ACC112 (cell line): ENCODE results near the gene NXPH3.
"Not testable (repeated sequence)": the region's sequence is repeated elsewhere in the genome, so short reads cannot be mapped to it uniquely, and the experiment has no call there.

ENCODE experiments used
- H2AFZ ChIP-seq: fragments of 200-600 bp; sonication (generic); one replicate; pipeline ENCODE4 v1.6.0; 2017; ENCODE audit warnings: antibody characterized with exemption, low read length; ENCODE audit not compliant: unreplicated experiment
- H3K27ac ChIP-seq: fragments of 200-600 bp; sonication (generic); 2 replicates; pipeline ENCODE4 v1.5.1; 2014; ENCODE audit warnings: low read depth, mild to moderate bottlenecking, antibody characterized with exemption, low read length, moderate library complexity
- H3K27me3 ChIP-seq: fragments of 200-600 bp; sonication (generic); 2 replicates; pipeline ENCODE4 v1.6.1; 2014; ENCODE audit warnings: mild to moderate bottlenecking, antibody characterized with exemption, low read length, moderate library complexity, mixed read lengths; ENCODE audit not compliant: insufficient read depth
- H3K36me3 ChIP-seq: fragments of 200-600 bp; sonication (generic); 2 replicates; pipeline ENCODE4 v1.6.1; 2016; ENCODE audit warnings: mild to moderate bottlenecking, antibody characterized with exemption, low read length, moderate library complexity, mixed read lengths; ENCODE audit not compliant: insufficient read depth
- H3K4me1 ChIP-seq: fragments of 200-600 bp; sonication (generic); one replicate; pipeline ENCODE4 v1.6.1; 2016; ENCODE audit warnings: low read length, mixed read lengths; ENCODE audit not compliant: insufficient read depth, unreplicated experiment, control insufficient read depth
- H3K4me3 ChIP-seq: fragments of 200-600 bp; sonication (generic); 2 replicates; pipeline ENCODE4 v1.5.1; 2014; ENCODE audit warnings: mild to moderate bottlenecking, low read depth, low read length
- H3K79me2 ChIP-seq: fragments of 200-600 bp; sonication (generic); one replicate; pipeline ENCODE4 v1.6.0; 2016; ENCODE audit warnings: low read length; ENCODE audit not compliant: control insufficient read depth, unreplicated experiment, insufficient read depth

Gene NXPH3

GRCh38 chr17:49548506-49549310 is 27.0 kb upstream of the NXPH3 start:
- Histone ChIP-seq H3K36me3 (no peaks in the 10 kb centered on the region), H3K27me3 (no peaks in the 10 kb centered on the region), H2AFZ (no peak overlapping the region), H3K79me2 (no peaks in the 10 kb centered on the region), H3K27ac (no peak overlapping the region), H3K4me1 (no peaks in the 10 kb centered on the region), H3K4me3 (no peak overlapping the region)

GRCh38 chr17:49549311-49549605 is 26.4 kb upstream of the NXPH3 start:
- no peaks in the 10 kb centered on the region for H3K27me3 ChIP-seq
- H3K4me3 ChIP-seq: no peak overlapping the region
- H3K79me2 ChIP-seq: no peaks in the 10 kb centered on the region
- no peaks in the 10 kb centered on the region for H3K4me1 ChIP-seq
- H2AFZ ChIP-seq: no peak overlapping the region
- H3K27ac ChIP-seq: no peak overlapping the region
- no peaks in the 10 kb centered on the region for H3K36me3 ChIP-seq

GRCh38 chr17:49549691-49550678 is 25.7 kb upstream of the NXPH3 start:
- Histone ChIP-seq H3K27ac (no peak overlapping the region), H3K79me2 (no peaks in the 10 kb centered on the region), H3K27me3 (no peaks in the 10 kb centered on the region)

GRCh38 chr17:49550764-49551163 is 24.9 kb upstream of the NXPH3 start:
- H3K79me2 ChIP-seq, H3K4me3 ChIP-seq, H3K27ac ChIP-seq, H3K4me1 ChIP-seq, H2AFZ ChIP-seq, H3K36me3 ChIP-seq, H3K27me3 ChIP-seq: not testable (repeated sequence)

More at GRCh38 chr17:49549691-49550678, 25.7 kb upstream of the NXPH3 start:
- H3K4me3 ChIP-seq: no peak overlapping the region
- no peaks in the 10 kb centered on the region for H3K4me1 ChIP-seq
- no peak overlapping the region for H2AFZ ChIP-seq
- no peaks in the 10 kb centered on the region for H3K36me3 ChIP-seq

GRCh38 chr17:49551221-49552069 is 24.2 kb upstream of the NXPH3 start:
- Histone ChIP-seq H3K27me3 (no peaks in the 10 kb centered on the region), H3K79me2 (no peaks in the 10 kb centered on the region), H3K27ac (no peak overlapping the region), H3K4me1 (no peaks in the 10 kb centered on the region), H3K36me3 (no peaks in the 10 kb centered on the region), H3K4me3 (no peak overlapping the region), H2AFZ (no peak overlapping the region)

- Histone ChIP-seq H2AFZ (no peak overlapping the region), H3K4me1 (no peaks in the 10 kb centered on the region), H3K36me3 (no peaks in the 10 kb centered on the region), H3K79me2 (no peaks in the 10 kb centered on the region), H3K27me3 (no peaks in the 10 kb centered on the region), H3K4me3 (no peak overlapping the region), H3K27ac (no peak overlapping the region)
Measured at GRCh38 chr17:49552070-49552751, 23.5 kb upstream of the NXPH3 start.

- Histone ChIP-seq H3K27me3 (no peaks in the 10 kb centered on the region), H3K79me2 (no peaks in the 10 kb centered on the region), H2AFZ (no peak overlapping the region), H3K4me3 (no peak overlapping the region), H3K4me1 (no peaks in the 10 kb centered on the region), H3K27ac (no peak overlapping the region), H3K36me3 (no peaks in the 10 kb centered on the region)
Measured at GRCh38 chr17:49553676-49554335, 21.9 kb upstream of the NXPH3 start.

GRCh38 chr17:49554694-49555494 is 20.8 kb upstream of the NXPH3 start:
- Histone ChIP-seq H3K4me3 (no peak overlapping the region), H3K36me3 (no peaks in the 10 kb centered on the region), H3K27me3 (no peaks in the 10 kb centered on the region), H3K79me2 (no peaks in the 10 kb centered on the region), H3K27ac (no peak overlapping the region), H2AFZ (no peak overlapping the region), H3K4me1 (no peaks in the 10 kb centered on the region)

GRCh38 chr17:49555495-49556222 is 20.0 kb upstream of the NXPH3 start:
- Histone ChIP-seq H3K36me3 (no peaks in the 10 kb centered on the region), H3K4me3 (no peak overlapping the region), H2AFZ (no peak overlapping the region), H3K27ac (no peak overlapping the region), H3K79me2 (no peaks in the 10 kb centered on the region), H3K27me3 (no peaks in the 10 kb centered on the region), H3K4me1 (no peaks in the 10 kb centered on the region)
